8988T (cell line): ENCODE data around the gene MEIS3.
"Not testable (repeated sequence)": the region's sequence is repeated elsewhere in the genome, so short reads cannot be mapped to it uniquely, and the experiment has no call there.

Source experiments
- DNase-seq: peaks from one replicate; pipeline ENCODE4 v3.0.0; 2011

MEIS3 gene

DNA sequence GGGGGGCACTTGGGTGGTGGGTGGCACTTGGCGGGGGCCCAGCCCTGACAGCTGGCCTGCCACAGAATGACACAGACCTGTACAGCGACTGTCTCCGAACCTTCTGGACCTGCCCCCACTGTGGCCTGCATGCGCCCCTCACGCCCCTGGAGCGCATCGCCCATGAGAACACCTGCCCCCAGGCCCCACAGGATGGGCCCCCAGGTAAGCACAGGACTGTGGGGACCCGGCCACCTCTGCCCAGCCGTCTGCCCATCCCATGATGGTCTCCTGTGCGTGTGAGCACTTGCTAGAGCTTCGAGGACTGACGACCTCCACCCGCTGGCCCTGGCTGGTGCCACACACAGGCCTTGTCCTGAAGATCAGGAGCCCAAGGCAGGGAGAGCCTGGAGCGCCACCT, 38.2 kb downstream of the MEIS3 start:
- no peak for DNase-seq

GRCh38 chr19:47380559-47380958, 38.8 kb downstream of the MEIS3 start:
- no peak for DNase-seq

- DNase-seq = no peak
Observed at GRCh38 chr19:47379381-47379938, 39.9 kb downstream of the MEIS3 start.

- no peak for DNase-seq
Observed at GRCh38 chr19:47378246-47378645, 41.1 kb downstream of the MEIS3 start.

DNA sequence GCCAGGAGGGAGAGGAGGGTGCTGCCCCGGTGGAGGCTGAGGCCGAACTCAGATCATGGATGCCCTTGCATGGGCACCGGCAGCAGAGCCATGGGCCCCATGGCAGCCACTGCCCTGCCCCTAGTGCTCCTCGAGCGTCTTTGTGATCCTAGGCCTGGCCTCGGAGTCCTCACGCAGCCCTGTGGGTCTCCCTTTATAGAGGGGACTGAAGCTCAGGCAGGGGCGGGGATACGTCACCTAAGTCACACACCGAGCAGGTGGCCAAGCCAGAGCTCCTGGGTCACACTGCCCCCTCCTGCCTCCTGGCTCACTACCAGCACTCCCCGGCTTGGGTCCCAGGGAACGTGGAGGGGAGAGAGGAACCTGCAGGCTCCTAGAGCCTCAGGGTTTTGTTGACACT, 41.5 kb downstream of the MEIS3 start:
- no peak for DNase-seq

- no peak for DNase-seq
Observed at GRCh38 chr19:47377208-47377701, 42.1 kb downstream of the MEIS3 start.

GRCh38 chr19:47376589-47377144, 42.7 kb downstream of the MEIS3 start:
- DNase-seq = no peak

DNA sequence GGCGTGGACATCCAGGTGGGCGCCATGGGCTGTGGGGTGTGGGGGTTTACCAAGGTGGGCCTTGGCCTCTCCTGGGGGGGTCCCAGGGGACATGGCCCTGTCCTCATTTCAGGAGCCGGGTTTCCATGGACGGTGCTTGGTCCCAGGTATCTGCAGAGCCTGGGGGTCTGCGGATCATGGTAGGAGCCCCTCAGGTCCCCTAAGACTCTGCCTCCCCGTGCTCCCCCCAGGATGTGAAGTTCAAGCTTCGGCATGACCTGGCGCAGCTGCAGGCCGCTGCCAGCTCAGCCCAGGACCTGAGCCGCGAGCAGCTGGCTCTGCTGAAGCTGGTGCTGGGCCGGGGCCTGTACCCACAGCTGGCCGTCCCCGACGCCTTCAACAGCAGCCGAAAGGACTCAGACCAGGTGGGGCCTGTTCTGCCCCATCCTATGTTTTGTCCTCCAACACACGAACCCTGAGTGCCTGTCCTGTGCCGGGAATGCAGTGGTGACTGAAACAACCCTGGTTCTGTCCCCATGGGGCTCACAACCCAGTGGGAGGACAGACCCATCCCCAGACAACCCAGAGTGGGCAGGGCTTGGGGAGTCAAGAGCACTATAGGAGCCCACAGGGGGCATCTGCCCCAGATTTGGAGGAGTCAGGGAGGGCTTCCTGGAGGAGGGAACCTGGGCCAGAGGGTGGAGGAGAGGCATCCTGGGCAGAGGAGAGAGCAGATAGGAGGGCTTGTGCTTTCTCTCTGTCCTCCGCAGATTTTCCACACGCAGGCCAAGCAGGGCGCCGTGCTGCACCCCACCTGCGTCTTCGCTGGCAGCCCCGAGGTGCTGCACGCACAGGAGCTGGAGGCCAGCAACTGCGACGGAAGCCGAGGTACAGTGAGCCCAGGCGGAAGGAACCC, 43.4 kb downstream of the MEIS3 start:
- no peak for DNase-seq

DNA sequence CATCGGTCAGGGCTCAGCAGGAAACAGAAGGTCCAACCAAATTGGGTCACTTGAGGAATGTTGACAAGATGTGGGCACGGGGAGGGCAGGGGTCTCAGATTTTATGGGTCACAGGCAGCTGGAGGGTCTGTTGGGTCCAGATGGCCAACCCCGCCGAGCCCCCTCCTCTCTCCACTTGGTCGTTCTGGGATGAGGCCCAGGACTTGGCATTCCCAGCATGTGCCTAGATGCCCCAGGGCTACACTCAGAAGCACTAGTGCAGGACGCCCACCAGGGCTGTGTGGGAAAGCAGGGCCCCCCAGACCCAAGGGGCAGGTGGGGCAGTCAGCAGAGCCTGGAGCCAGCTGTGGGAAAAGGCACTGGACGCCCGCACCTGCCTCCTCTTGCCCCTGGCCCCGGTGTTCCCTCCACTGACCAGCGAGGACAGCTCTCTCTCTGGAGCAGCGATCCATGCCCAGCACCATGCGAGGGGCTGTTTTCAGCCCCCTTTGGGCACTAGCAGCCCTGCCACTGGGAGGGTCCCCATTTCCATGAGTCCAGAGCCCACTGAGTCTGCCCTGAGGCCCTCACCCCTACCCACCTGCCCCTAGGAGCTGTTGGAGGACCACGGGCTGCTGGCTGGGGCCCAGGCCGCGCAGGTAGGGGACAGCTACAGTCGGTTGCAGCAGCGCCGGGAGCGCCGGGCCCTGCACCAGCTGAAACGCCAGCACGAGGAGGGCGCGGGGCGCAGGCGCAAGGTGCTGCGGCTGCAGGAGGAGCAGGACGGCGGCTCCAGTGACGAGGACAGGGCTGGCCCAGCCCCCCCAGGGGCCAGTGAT, 44.2 kb downstream of the MEIS3 start:
- DNase-seq = no peak

DNA sequence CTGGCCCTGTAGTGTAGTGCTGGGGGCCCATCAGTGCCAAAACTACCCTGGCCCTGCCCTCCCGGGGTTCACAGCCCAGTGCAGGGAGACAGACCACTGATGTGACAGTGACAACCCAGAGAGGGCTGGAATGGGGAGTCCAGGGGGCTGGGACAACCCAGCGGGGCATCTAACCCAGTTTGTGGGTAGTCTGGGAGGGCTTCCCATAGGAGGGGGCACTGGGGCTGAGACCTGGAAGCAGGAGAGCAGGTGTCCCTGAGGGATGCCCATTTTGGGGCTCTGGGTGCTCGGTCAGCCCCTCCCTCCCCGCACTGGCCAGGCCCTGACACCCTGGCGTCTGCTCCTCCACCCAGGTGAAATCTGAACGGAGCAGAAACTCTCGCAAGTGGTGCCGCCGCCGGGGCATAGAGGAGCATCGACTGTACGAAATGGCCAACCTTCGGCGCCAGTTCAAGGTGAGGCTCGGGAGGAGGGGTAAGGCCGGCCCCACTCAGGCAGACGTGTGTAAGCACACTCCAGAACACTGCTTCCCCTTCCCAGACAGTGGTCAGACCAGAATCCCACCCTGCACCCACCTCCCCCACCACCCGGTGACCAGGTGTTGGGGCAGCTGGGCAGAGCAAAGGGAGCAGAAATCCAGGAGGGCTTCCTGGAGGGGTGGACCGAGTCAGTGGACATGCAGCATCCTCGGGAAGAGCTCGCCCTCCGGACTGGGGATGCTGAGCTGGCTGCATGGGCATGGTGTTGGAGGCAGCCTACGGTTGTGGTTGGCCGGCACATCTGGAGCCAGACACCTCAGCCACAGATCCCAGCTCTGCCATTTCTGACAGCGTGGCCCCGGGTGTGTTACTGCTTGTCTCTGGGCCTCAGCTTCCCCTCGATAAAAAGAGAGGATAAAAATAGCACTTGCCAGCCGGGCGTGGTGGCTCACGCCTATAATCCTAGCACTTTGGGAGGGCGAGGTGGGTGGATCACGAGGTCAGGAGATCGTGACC, 45.8 kb downstream of the MEIS3 start:
- no peak for DNase-seq

DNA sequence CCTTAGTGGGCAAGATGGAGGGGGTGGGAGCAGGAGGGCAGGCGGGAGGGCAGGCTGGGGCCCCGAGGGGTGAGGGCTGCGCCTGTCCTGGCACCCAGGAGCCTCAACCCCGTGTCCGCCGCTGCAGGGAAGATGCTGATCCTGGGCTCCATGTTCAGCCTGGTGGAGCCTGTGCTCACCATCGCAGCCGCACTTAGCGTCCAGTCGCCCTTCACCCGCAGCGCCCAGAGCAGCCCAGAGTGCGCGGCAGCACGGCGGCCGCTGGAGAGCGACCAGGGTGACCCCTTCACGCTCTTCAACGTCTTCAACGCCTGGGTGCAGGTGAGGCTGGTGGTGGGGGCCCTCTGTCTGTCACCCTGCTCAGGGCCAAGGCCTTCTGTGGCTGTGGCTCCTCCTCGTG, 46.7 kb downstream of the MEIS3 start:
- DNase-seq = no peak

DNA sequence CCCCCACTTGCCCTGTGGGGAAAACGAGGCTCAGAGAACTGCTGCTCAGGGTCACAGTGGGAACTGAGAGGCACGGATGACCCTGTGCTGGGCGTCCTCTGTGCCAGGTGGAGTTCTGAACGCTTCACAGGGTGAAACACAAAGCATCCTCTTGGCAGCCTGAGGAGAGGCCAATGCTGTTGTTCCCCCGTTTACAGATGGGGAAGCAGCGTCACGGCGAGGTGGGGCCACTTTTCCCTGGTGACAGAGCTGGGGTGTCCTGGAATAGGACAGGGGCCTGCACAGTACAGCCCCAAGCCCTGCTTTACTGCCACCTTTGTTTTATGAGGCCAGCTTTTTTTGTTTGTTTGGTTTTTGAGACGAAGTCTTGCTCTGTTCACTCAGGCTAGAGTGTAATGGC, 48.1 kb downstream of the MEIS3 start:
- no peak for DNase-seq

DNA sequence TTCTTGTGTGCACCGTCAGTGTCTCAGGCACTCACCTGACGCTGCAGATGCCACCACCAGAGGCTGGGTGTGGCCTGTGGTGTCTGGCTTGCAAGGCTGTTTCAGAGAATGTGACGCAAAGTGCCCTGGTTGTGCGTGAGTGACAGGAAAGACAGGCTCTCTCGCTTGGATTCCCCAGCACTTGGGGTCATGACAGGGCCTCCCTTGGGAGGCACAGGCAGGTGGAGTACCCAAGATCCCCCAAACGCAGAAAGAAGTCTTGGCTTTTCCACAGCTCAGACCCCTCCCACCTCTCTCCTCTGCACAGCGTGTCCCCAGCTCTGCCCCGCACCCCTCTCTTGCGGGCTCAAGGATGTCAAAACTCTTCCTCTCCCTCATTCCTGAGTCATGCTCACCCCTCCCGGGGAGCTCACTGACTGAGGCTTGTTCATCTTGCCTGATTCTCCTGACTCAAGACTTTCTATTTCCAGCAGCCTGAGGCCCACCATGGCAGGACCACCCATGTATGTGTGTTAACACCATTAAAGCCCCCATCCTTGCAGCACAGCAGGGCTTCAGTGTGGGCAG, 49.2 kb downstream of the MEIS3 start:
- DNase-seq = no peak

GRCh38 chr19:47365455-47365854, 53.9 kb downstream of the MEIS3 start:
- DNase-seq = not testable (repeated sequence)

DNA sequence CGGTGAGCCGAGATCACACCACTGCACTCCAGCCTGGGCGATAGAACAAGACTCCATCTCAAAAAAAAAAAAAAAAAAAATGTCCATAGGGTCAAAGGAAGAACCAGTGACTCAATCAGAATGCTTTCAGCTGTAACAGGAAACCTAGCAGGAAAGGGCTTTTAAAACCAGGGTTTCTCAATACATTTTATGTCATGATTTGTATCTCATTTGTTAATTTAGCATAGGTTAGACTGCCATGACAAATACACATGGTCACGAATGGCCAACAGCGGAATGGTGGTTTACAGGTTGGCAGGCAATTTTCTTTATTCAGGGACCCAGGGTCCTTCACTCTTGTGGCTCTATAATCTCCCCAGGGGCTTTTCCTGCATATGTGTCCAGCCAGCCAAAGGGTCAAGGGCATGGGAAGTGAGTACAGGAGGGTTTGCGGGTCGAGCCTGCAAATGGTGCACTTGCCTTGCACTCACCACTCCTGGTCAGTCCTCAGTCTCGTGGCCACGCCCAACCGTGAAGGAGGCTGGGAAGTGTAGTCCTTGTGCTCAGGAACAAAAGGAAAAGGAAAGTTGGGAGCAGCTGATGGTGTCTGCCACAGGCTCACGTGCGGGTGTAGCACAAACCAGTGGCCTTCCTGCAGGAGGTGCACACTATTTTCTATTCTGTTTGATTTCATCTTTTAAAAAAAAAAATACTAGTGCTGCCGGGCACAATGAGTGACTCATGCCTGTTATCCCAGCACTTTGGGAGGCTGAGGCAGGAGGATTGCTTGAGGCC, 55.4 kb downstream of the MEIS3 start:
- no peak for DNase-seq

DNA sequence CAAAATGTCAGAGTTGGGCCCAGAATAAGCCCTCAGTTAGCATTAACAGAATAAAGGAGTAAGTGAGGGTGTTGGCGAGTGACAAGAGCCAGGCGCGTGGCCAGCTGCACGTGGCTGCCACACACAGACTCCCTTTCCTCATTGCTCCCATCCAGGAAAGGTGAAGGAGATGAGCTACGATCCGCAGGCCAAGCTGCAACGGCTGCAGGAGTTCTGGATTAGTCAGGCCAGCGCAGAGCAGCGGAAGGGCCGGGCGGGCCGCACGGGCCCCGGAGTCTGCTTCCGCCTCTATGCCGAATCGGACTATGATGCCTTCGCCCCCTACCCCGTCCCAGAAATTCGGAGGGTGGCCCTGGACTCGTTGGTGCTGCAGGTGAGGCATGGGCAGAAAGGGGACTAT, 57.0 kb downstream of the MEIS3 start:
- DNase-seq = no peak

GRCh38 chr19:47358936-47359335, 60.4 kb downstream of the MEIS3 start:
- no peak for DNase-seq

DNA sequence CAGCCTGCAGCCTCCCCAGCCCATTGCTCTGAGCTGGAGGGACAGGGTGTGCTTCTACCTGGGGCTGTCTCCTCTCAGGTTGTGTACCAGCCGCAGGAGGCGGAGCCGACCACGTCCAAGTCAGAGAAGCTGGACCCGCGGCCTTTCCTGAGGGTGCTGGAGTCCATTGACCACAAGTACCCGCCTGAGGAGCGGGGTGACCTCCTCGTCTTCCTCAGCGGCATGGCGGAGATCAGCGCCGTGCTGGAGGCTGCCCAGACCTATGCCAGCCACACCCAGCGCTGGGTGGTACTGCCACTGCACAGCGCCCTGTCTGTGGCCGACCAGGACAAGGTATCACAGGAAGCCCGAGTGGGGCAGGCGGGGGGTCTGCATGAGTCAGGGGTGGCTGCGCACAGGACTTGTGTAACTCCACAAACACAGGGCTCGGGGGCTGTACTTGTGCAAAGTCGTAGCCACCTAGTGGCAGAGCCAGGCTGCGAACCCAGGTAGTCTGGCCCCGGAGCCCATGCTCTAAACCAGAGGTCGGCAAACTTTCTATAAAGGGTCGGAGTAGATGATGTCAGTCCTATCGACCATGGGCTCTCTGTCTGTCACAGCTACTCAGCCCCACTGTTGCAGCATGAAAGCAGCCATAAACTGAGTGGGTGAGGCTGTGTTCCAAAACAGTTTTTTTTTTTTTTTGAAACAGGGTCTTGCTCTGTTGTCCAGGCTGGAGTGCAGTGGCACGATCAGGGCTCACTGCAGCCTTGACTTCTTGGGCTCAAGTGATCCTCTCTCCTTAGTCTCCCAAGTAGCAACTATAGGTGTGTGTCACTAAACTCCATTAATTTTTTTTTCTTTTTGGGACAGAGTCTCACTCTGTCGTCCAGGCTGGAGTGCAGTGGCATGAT, 61.3 kb downstream of the MEIS3 start:
- no peak for DNase-seq

DNA sequence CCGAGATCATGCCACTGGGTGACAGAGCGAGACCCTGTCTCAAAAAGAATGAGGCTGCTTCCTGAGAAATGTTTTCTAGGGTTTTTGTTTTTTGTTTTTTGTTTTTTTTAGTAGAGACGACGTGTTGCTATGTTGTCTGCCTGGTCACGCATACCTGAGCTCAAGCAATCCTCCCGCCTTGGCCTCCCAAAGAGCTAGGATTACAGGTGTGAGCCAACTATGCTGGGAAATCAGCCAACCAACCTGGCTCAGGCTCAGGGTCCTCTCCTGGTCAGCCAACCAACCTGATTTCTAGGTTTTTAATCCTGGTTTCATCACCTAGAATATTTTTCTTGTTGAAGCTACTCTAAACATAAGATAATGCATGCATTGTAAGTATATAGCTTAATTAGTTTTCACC, 62.4 kb downstream of the MEIS3 start:
- DNase-seq = no peak

- DNase-seq = no peak
Observed at GRCh38 chr19:47353307-47353712, 66.0 kb downstream of the MEIS3 start.
